Endodermal cell (in vitro differentiated cells): ENCODE results near the gene DDX20. TPM values are rescaled to one million over a fixed set of nuclear protein-coding genes. Genes with fewer than 3 reads are reported as not detected.

ENCODE experiments used
- DNase-seq: peaks from one replicate; pipeline ENCODE4 v3.0.0-alpha.2; 2017
- H3K27ac ChIP-seq: 2 replicates; pipeline ENCODE4 v1.5.1; 2013; ENCODE audit warnings: mild to moderate bottlenecking, low read depth, low read length, moderate library complexity
- H3K27me3 ChIP-seq: 2 replicates; pipeline ENCODE4 v1.6.1; 2013; ENCODE audit warnings: mild to moderate bottlenecking, low read length, moderate library complexity; ENCODE audit not compliant: insufficient read depth, control insufficient read depth, poor library complexity, severe bottlenecking
- H3K36me3 ChIP-seq: 2 replicates; pipeline ENCODE4 v1.7.0; 2013; ENCODE audit warnings: mild to moderate bottlenecking, low read length, moderate library complexity; ENCODE audit not compliant: control insufficient read depth, insufficient read depth
- H3K4me1 ChIP-seq: one replicate; pipeline ENCODE4 v1.7.0; 2013; ENCODE audit warnings: low read length; ENCODE audit not compliant: control insufficient read depth, insufficient read depth
- H3K4me3 ChIP-seq: 2 replicates; pipeline ENCODE4 v1.5.1; 2013; ENCODE audit warnings: mild to moderate bottlenecking, low read length, moderate library complexity
- H3K9ac ChIP-seq: 2 replicates; pipeline ENCODE4 v1.6.1; 2013; ENCODE audit warnings: mild to moderate bottlenecking, low read length, moderate library complexity; ENCODE audit not compliant: poor library complexity, severe bottlenecking; ENCODE audit errors: extremely low read depth
- H3K9me3 ChIP-seq: 2 replicates; pipeline ENCODE4 v1.6.1; 2013; ENCODE audit warnings: mild to moderate bottlenecking, low read length, moderate library complexity; ENCODE audit not compliant: control insufficient read depth
- H3K27ac Mint-ChIP-seq: 2 replicates; pipeline ENCODE4 v1.8.0; 2020; ENCODE audit warnings: mixed read lengths
- H3K27me3 Mint-ChIP-seq: 2 replicates; pipeline ENCODE4 v1.8.0; 2021; ENCODE audit warnings: mild to moderate bottlenecking, mixed read lengths; ENCODE audit not compliant: insufficient read depth
- H3K36me3 Mint-ChIP-seq: 2 replicates; pipeline ENCODE4 v1.8.0; 2020; ENCODE audit warnings: low read depth, mixed read lengths
- H3K4me1 Mint-ChIP-seq: 2 replicates; pipeline ENCODE4 v1.8.0; 2020; ENCODE audit warnings: mixed read lengths
- H3K4me3 Mint-ChIP-seq: 2 replicates; pipeline ENCODE4 v1.8.0; 2020; ENCODE audit warnings: mild to moderate bottlenecking, moderate library complexity, mixed read lengths
- H3K9me3 Mint-ChIP-seq: 2 replicates; pipeline ENCODE4 v1.8.0; 2020; ENCODE audit warnings: mild to moderate bottlenecking, mixed read lengths
- WGBS, 2 experiments: methylation state at CpG; one replicate each; pipeline versions ENCODE4 v1.1.5 to v1.1.7; 2013; ENCODE audit warnings: missing lambda C conversion rate in 2 of 2, mixed read lengths in 1 of 2; ENCODE audit not compliant: insufficient coverage in 1 of 2, insufficient read length in 1 of 2; 5-methylcytosine and 5-hydroxymethylcytosine counted together
- total RNA-seq, 2 donors: library from RNA; stranded (reverse); fragmentation: NEBNext Ultra II Directional in 1 of 2; extraction: Animal tissue kit (Norgen Biotek cat#: 25700) in 1 of 2; gene quantifications; 2 replicates in 1 of 2; 3 replicates in 1 of 2; pipeline ENCODE4 v1.2.1, GENCODE V29; 2021
- TF ChIP-seq, protein P1 (sequence below): fragments of 200-600 bp; sonication (generic); conservative IDR thresholded peaks from 2 replicates; pipeline ENCODE4 v1.5.0; 2021; ENCODE audit warnings: antibody characterized with exemption, mild to moderate bottlenecking

Gene DDX20
- total RNA-seq, 2 donors from 2014 or later, result 19.4 to 19.8 TPM

DNA sequence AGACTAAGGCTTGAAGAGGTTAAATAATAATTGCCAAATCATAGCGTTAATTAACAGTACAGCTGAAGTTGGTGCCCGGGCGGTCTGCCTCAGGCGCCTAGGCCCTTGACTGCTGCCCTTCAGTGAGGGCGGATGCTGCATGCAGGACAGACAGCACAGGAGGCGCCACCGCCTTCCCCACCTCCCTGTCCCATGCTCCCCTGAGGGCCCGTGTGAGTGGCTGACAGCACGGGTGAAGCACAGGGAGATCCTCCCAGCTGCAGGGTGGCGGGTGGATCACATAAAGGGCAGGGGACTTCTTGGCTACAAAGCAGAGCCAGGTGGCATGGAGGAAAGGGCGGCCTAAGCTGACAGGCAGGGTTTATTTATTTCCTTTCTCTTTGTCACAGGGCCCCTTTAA lies 49.1 kb downstream of the DDX20 start:
- no peak overlapping the region for H3K9ac ChIP-seq
- Mint-ChIP-seq H3K27ac (no peak overlapping the region), H3K4me3 (no peak overlapping the region), H3K4me1 (no peaks in the 10 kb centered on the region), H3K36me3 (no peaks in the 10 kb centered on the region), H3K27me3 (no peaks in the 10 kb centered on the region), H3K9me3 (no peaks in the 10 kb centered on the region)
- no peaks in the 10 kb centered on the region for H3K36me3 ChIP-seq
- no peaks in the 10 kb centered on the region for H3K4me1 ChIP-seq
- H3K4me3 ChIP-seq, result no peak overlapping the region
- no peaks in the 10 kb centered on the region for H3K9me3 ChIP-seq
- no peak overlapping the region for H3K27ac ChIP-seq
- H3K27me3 ChIP-seq, result no peaks in the 10 kb centered on the region
- WGBS, 2 experiments, result 91 to 100% methylated on average over 2 to 11 of the region's 11 CpGs
- TF ChIP-seq, protein P1, sequence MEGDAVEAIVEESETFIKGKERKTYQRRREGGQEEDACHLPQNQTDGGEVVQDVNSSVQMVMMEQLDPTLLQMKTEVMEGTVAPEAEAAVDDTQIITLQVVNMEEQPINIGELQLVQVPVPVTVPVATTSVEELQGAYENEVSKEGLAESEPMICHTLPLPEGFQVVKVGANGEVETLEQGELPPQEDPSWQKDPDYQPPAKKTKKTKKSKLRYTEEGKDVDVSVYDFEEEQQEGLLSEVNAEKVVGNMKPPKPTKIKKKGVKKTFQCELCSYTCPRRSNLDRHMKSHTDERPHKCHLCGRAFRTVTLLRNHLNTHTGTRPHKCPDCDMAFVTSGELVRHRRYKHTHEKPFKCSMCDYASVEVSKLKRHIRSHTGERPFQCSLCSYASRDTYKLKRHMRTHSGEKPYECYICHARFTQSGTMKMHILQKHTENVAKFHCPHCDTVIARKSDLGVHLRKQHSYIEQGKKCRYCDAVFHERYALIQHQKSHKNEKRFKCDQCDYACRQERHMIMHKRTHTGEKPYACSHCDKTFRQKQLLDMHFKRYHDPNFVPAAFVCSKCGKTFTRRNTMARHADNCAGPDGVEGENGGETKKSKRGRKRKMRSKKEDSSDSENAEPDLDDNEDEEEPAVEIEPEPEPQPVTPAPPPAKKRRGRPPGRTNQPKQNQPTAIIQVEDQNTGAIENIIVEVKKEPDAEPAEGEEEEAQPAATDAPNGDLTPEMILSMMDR, result no peak
- DNase-seq, result no peak

DNA sequence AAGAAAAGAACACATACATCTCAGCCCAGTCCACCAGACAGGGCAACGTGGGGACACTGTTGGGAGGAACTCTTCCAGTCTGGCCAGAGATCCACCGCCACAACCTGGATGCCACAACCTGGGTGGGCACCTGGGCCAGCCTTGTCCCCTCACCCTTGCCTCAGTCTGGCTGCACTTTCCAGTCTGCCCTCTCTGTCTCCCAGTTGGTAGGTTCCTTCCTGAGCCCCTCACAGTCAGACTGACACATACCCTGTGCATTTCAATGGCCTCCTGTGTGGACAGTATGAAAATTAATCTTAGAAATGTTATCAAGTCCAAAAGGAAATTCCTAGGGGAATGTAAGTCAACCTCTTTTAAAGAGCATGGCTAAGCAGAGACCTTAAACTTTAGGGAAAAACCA lies 49.5 kb downstream of the DDX20 start:
- H3K36me3 ChIP-seq, result no peaks in the 10 kb centered on the region
- Mint-ChIP-seq H3K27me3 (no peaks in the 10 kb centered on the region), H3K4me3 (no peak overlapping the region), H3K27ac (no peak overlapping the region), H3K9me3 (no peaks in the 10 kb centered on the region), H3K4me1 (no peaks in the 10 kb centered on the region), H3K36me3 (no peaks in the 10 kb centered on the region)
- 88% methylated on average over 2 of the region's 2 CpGs; no CpG with 5 or more reads in 1 of the 2 experiments for WGBS, 2 experiments
- H3K4me3 ChIP-seq, result no peak overlapping the region
- TF ChIP-seq, protein P1, result no peak
- H3K27ac ChIP-seq, result no peak overlapping the region
- no peaks in the 10 kb centered on the region for H3K9me3 ChIP-seq
- H3K27me3 ChIP-seq, result no peaks in the 10 kb centered on the region
- H3K9ac ChIP-seq, result no peak overlapping the region
- DNase-seq, result no peak
- no peaks in the 10 kb centered on the region for H3K4me1 ChIP-seq

DNA sequence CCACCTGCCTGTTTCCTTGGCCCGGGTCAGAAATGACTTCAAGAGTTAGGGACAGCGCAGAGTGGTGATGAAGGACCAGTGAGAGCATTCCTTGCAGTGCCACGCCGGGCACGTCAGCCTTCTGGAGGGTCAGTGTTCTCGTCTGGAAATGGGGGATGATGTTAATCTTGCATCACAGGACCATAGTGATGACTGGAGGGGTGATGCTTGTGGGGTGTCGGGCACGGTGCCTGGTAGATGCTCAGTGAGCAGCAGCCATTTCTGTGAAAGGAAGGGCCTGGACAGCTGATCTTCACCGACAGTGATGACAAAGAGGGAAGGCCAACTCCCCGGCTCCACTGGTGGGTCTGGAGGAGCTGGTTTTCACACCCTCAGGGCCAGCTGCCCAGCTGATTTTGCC lies 56.2 kb downstream of the DDX20 start:
- Mint-ChIP-seq H3K27ac (no peak overlapping the region), H3K36me3 (no peaks in the 10 kb centered on the region), H3K9me3 (no peaks in the 10 kb centered on the region), H3K4me3 (no peak overlapping the region), H3K4me1 (no peaks in the 10 kb centered on the region), H3K27me3 (no peaks in the 10 kb centered on the region)
- no peak overlapping the region for H3K9ac ChIP-seq
- H3K9me3 ChIP-seq, result no peaks in the 10 kb centered on the region
- no peak overlapping the region for H3K27ac ChIP-seq
- H3K36me3 ChIP-seq, result no peaks in the 10 kb centered on the region
- no peaks in the 10 kb centered on the region for H3K4me1 ChIP-seq
- no peaks in the 10 kb centered on the region for H3K27me3 ChIP-seq
- WGBS, 2 experiments, result 82 to 83% methylated on average over 5 to 10 of the region's 10 CpGs
- H3K4me3 ChIP-seq, result no peak overlapping the region
- TF ChIP-seq, protein P1, result no peak
- no peak for DNase-seq
